Right renal pelvis (tissue), 4 donors: ENCODE measurements around the gene JMJD7. TPM values are rescaled to one million over a fixed set of nuclear protein-coding genes. Genes with fewer than 3 reads are reported as not detected.
A peak's percentile ranks its signal among the peaks of the same experiment; 100 is the strongest.

Experiments
- DNase-seq, 4 donors: peaks; one replicate each; pipeline ENCODE4 v3.0.0-alpha.2; 2013; ENCODE audit warnings: low read depth in 4 of 4, low spot score in 3 of 4, missing footprints in 1 of 4
- polyA plus RNA-seq, 4 donors: library from polyadenylated mRNA; unstranded; fragments of 120-200 nt; gene quantifications; one replicate each; pipeline ENCODE4 v1.2.1, GENCODE V29; 2013; ENCODE audit not compliant: insufficient read length in 4 of 4

JMJD7 gene
- polyA plus RNA-seq = 10 to 100 TPM in 3 of 4 donors, 1 to 10 TPM in 1; 9.1 to 14.2 (median 11.5) TPM

GRCh38 chr15:41827880-41828806 is at the start of gene JMJD7:
Gene JMJD7 (plus strand): TSS chr15:41828092. CDS start chr15:41828125, 33 bp downstream.
- peak; percentile 77 to 87 (median 80) for DNase-seq

GRCh38 chr15:41778521-41778920 is 49.4 kb upstream of the JMJD7 start:
- no peak for DNase-seq

- DNase-seq = no peak
Measured at GRCh38 chr15:41779662-41780157, 48.2 kb upstream of the JMJD7 start.

GRCh38 chr15:41780266-41780665 is 47.6 kb upstream of the JMJD7 start:
- no peak for DNase-seq

- no peak for DNase-seq
Measured at GRCh38 chr15:41780727-41781126, 47.2 kb upstream of the JMJD7 start.

GRCh38 chr15:41782371-41783282 is 45.3 kb upstream of the JMJD7 start:
- no peak for DNase-seq

GRCh38 chr15:41783296-41783695 is 44.6 kb upstream of the JMJD7 start:
- no peak for DNase-seq

GRCh38 chr15:41788262-41788661 is 39.6 kb upstream of the JMJD7 start:
- no peak for DNase-seq

GRCh38 chr15:41789236-41789635 is 38.7 kb upstream of the JMJD7 start:
- no peak for DNase-seq

GRCh38 chr15:41789662-41790061 is 38.2 kb upstream of the JMJD7 start:
- DNase-seq = no peak

GRCh38 chr15:41790169-41790568 is 37.7 kb upstream of the JMJD7 start:
- no peak for DNase-seq

GRCh38 chr15:41790756-41791546 is 36.9 kb upstream of the JMJD7 start:
- DNase-seq = no peak

GRCh38 chr15:41791547-41791937 is 36.4 kb upstream of the JMJD7 start:
- no peak for DNase-seq

- DNase-seq = no peak
Measured at GRCh38 chr15:41792000-41792637, 35.8 kb upstream of the JMJD7 start.

- no peak for DNase-seq
Measured at GRCh38 chr15:41794081-41794480, 33.8 kb upstream of the JMJD7 start.

GRCh38 chr15:41795996-41796856 is 31.7 kb upstream of the JMJD7 start:
- DNase-seq = peak in 1 of 4 donors; percentile 39

GRCh38 chr15:41797201-41797944 is 30.5 kb upstream of the JMJD7 start:
- no peak for DNase-seq
